ENCODE results near the gene PFDN6. TPM values are rescaled to one million over a fixed set of nuclear protein-coding genes. Genes with fewer than 3 reads are reported as not detected.

The PFDN6 gene
- total and polyA plus RNA-seq, 2 experiments from 2014 or later: 56.1 to 62.2 TPM

GRCh38 chr6:33286946-33287914 is 2.2 kb upstream of the PFDN6 start (continued):
- no peak for TF ChIP-seq ETS1 (IDR thresholded peaks at IDR 0.05)

GRCh38 chr6:33288141-33288920 is 1.1 kb upstream of the PFDN6 start:
- Mint-ChIP-seq H3K27me3 (ENCODE audit: insufficient read depth, low read depth, poor library complexity) (peaks cover 2% of the 10 kb centered on the region), H3K27ac (no peak overlapping the region), H3K36me3 (ENCODE audit: low read depth) (peaks cover 59% of the 10 kb centered on the region), H3K4me1 (peaks cover 16% of the 10 kb centered on the region), H3K4me3 (peak overlapping the region; percentile 96), H3K9me3 (no peaks in the 10 kb centered on the region)
- peak overlapping the region; percentile 97 for H3K4me2 ChIP-seq
- no peak for DNase-seq (ENCODE audit: low spot score)
- H3F3A ChIP-seq (replicated peaks; ENCODE audit: low read depth): peaks cover 4% of the 10 kb centered on the region; the same call in 1 of the 2 replicates
- no peak for ATAC-seq
- H3K79me2 ChIP-seq (replicated peaks; ENCODE audit: insufficient read depth): peaks cover 39% of the 10 kb centered on the region
- H2AFZ ChIP-seq: peak overlapping the region; percentile 57
- H3K9me2 ChIP-seq (ENCODE audit: insufficient read depth): no peaks in the 10 kb centered on the region
- H3K27ac ChIP-seq (ENCODE audit: low read depth): no peak overlapping the region
- peaks cover 25% of the 10 kb centered on the region for H3K36me3 ChIP-seq (ENCODE audit: insufficient read depth)
- peaks cover 17% of the 10 kb centered on the region for H4K20me1 ChIP-seq (replicated peaks; ENCODE audit: insufficient read depth)
- peak overlapping the region; percentile 68 for H3K4me3 ChIP-seq
- peaks cover 13% of the 10 kb centered on the region for H3K4me1 ChIP-seq (ENCODE audit: insufficient read depth)
- H3K27me3 ChIP-seq (ENCODE audit: insufficient read depth): no peaks in the 10 kb centered on the region
- no peak for TF ChIP-seq EZH2phosphoT487 (IDR thresholded peaks at IDR 0.05; ENCODE audit: unreplicated experiment)
- no peak for TF ChIP-seq ZNF462 (CRISPR knock-in tag; IDR thresholded peaks at IDR 0.05)
- no peak for TF ChIP-seq REST (IDR thresholded peaks at IDR 0.05; ENCODE audit: unreplicated experiment)
- TF ChIP-seq STAT1 (IDR thresholded peaks at IDR 0.05; ENCODE audit: unreplicated experiment): no peak
- TF ChIP-seq JUNB (IDR thresholded peaks at IDR 0.05; ENCODE audit: unreplicated experiment): no peak
- no peak for TF ChIP-seq CTCF (conservative IDR thresholded peaks at IDR 0.05; ENCODE audit: low read depth in 2 of 2)
- TF ChIP-seq CREB1 (CRISPR knock-in tag; IDR thresholded peaks at IDR 0.05; ENCODE audit: low read depth): no peak
